Suprapubic skin (tissue), 4 donors: ENCODE results near the gene SH3BP1.

Experiments used
- POLR2A ChIP-seq, 2 donors: fragments of 450-650 bp; IDR thresholded peaks; one replicate each; pipeline ENCODE4 v1.6.1; 2017; ENCODE audit warnings: antibody characterized with exemption in 2 of 2, mild to moderate bottlenecking in 2 of 2, moderate library complexity in 2 of 2
- POLR2AphosphoS5 ChIP-seq, 3 donors: sonication (generic); formaldehyde crosslinking; IDR thresholded peaks; one replicate each; pipeline ENCODE4 v1.6.1; 2017; ENCODE audit warnings: antibody characterized with exemption in 3 of 3

GRCh38 chr22:37635157-37635556 is 4.3 kb upstream of the SH3BP1 start:
- no peak for TF ChIP-seq POLR2A (IDR thresholded peaks at IDR 0.05)
- TF ChIP-seq POLR2AphosphoS5 (IDR thresholded peaks at IDR 0.05) = no peak
